ENCODE results near the gene DUSP22.

DUSP22 gene

GRCh38 chr6:286681-287488 is 5.4 kb upstream of the DUSP22 start:
- no peak for TF ChIP-seq CTCF (IDR thresholded peaks at IDR 0.05)
- Histone ChIP-seq H3K4me2 (ENCODE audit: low read length) (no peak overlapping the region), H3K9ac (no peak overlapping the region), H3K4me3 (ENCODE audit: low read depth, low read length) (no peak overlapping the region), H2AFZ (no peak overlapping the region), H3K79me2 (no peaks in the 10 kb centered on the region), H3K27me3 (ENCODE audit: control insufficient read depth, insufficient read depth, low read length) (no peaks in the 10 kb centered on the region), H3K4me1 (no peaks in the 10 kb centered on the region), H3K36me3 (ENCODE audit: control insufficient read depth, insufficient read depth, low read length) (no peaks in the 10 kb centered on the region), H3K27ac (no peak overlapping the region), H3K9me3 (ENCODE audit: control insufficient read depth, low read length) (no peaks in the 10 kb centered on the region)

GRCh38 chr6:287489-287860 is 4.8 kb upstream of the DUSP22 start:
- no peaks in the 10 kb centered on the region for H3K9me3 ChIP-seq (ENCODE audit: control insufficient read depth, low read length)
- H3K36me3 ChIP-seq (ENCODE audit: control insufficient read depth, insufficient read depth, low read length), result no peaks in the 10 kb centered on the region
- no peaks in the 10 kb centered on the region for H3K79me2 ChIP-seq
- no peak overlapping the region for H3K9ac ChIP-seq
- TF ChIP-seq CTCF (IDR thresholded peaks at IDR 0.05), result no peak
- H2AFZ ChIP-seq, result no peak overlapping the region
- no peak overlapping the region for H3K4me3 ChIP-seq (ENCODE audit: low read depth, low read length)
- no peak overlapping the region for H3K27ac ChIP-seq
- no peaks in the 10 kb centered on the region for H3K4me1 ChIP-seq
- no peak overlapping the region for H3K4me2 ChIP-seq (ENCODE audit: low read length)
- no peaks in the 10 kb centered on the region for H3K27me3 ChIP-seq (ENCODE audit: control insufficient read depth, insufficient read depth, low read length)

GRCh38 chr6:288866-289265 is 3.4 kb upstream of the DUSP22 start:
- Histone ChIP-seq H3K9me3 (ENCODE audit: control insufficient read depth, low read length) (no peaks in the 10 kb centered on the region), H3K4me3 (ENCODE audit: low read depth, low read length) (no peak overlapping the region), H3K9ac (no peak overlapping the region), H3K27me3 (ENCODE audit: control insufficient read depth, insufficient read depth, low read length) (no peaks in the 10 kb centered on the region), H3K36me3 (ENCODE audit: control insufficient read depth, insufficient read depth, low read length) (no peaks in the 10 kb centered on the region), H3K4me2 (ENCODE audit: low read length) (no peak overlapping the region), H3K27ac (no peak overlapping the region), H3K79me2 (peaks cover 4% of the 10 kb centered on the region), H2AFZ (no peak overlapping the region), H3K4me1 (no peaks in the 10 kb centered on the region)
- no peak for TF ChIP-seq CTCF (IDR thresholded peaks at IDR 0.05)

- Histone ChIP-seq H3K4me3 (ENCODE audit: low read depth, low read length) (no peak overlapping the region), H3K27me3 (ENCODE audit: control insufficient read depth, insufficient read depth, low read length) (no peaks in the 10 kb centered on the region), H2AFZ (no peak overlapping the region), H3K36me3 (ENCODE audit: control insufficient read depth, insufficient read depth, low read length) (no peaks in the 10 kb centered on the region), H3K9ac (no peak overlapping the region), H3K27ac (no peak overlapping the region), H3K79me2 (peaks cover 4% of the 10 kb centered on the region), H3K4me1 (no peaks in the 10 kb centered on the region), H3K9me3 (ENCODE audit: control insufficient read depth, low read length) (no peaks in the 10 kb centered on the region), H3K4me2 (ENCODE audit: low read length) (no peak overlapping the region)
- no peak for TF ChIP-seq CTCF (IDR thresholded peaks at IDR 0.05)
Observed at GRCh38 chr6:290111-290922, 2.0 kb upstream of the DUSP22 start.
